Measurements from ENCODE around the gene RGP1.

GRCh38 chr9:35776018-35776417 is 26.9 kb downstream of the RGP1 start:
- TF ChIP-seq CTCF (IDR thresholded peaks at IDR 0.05; ENCODE audit: low read depth, low read length) (no peak), POLR2A (IDR thresholded peaks at IDR 0.05; ENCODE audit: extremely low read depth, insufficient read length) (no peak)

Measured in NB4 (cell line).